H1 (cell line): Measurements from ENCODE around the gene OLIG2.

ENCODE experiments used
- CREB1 ChIP-seq: IDR thresholded peaks from 2 replicates; pipeline ENCODE4 v1.6.1; 2012; ENCODE audit warnings: inconsistent platforms
- CTCF ChIP-seq, 3 experiments: IDR thresholded peaks; 1 replicate in 2 of 3; 2 replicates in 1 of 3; pipeline versions ENCODE4 v1.5.1 to v1.6.1; 2011; ENCODE audit warnings: low read length in 3 of 3, mild to moderate bottlenecking in 3 of 3, inconsistent platforms in 2 of 3, low read depth in 1 of 3, moderate library complexity in 1 of 3; ENCODE audit not compliant: insufficient read depth in 1 of 3; ENCODE audit errors: control extremely low read depth in 1 of 3
- PHF8 ChIP-seq: fragments of 200-600 bp; sonication (generic); conservative IDR thresholded peaks from 2 replicates; pipeline ENCODE4 v1.7.1; 2012; ENCODE audit warnings: low read depth, mild to moderate bottlenecking, inconsistent platforms, low read length, moderate library complexity
- POLR2A ChIP-seq, 2 experiments: IDR thresholded peaks; 1 replicate in 1 of 2; 2 replicates in 1 of 2; pipeline ENCODE4 v1.6.1; 2011; ENCODE audit warnings: low read depth in 2 of 2, low read length in 2 of 2, mild to moderate bottlenecking in 2 of 2; ENCODE audit errors: control extremely low read depth in 1 of 2
- POLR2AphosphoS5 ChIP-seq: IDR thresholded peaks from 2 replicates; pipeline ENCODE4 v1.6.1; 2011; ENCODE audit warnings: low read depth, low read length
- TAF1 ChIP-seq: IDR thresholded peaks from 2 replicates; pipeline ENCODE4 v1.6.1; 2011; ENCODE audit warnings: mild to moderate bottlenecking, low read depth, low read length

DNA sequence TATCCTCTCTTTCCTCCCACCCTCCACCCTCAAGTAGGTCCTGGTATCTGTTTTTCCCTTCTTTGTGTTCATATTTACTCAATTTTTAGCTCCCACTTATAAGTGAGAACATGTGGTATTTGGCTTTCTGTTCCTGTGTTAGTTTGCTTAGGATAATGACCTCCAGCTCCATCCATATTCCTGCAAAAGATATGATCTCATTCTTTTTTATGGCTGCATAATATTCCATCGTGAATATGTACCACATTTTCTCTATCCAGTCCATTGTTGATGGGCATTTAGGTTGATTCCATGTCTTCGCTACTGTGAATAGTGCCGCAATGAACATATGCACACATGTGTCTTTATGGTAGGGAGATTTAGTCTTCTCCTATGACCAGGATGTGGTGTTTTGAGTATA lies 14.5 kb downstream of the OLIG2 start:
- TF ChIP-seq TAF1 (no peak), CREB1 (no peak), POLR2A (IDR thresholded peaks at IDR 0.05; ENCODE audit: control extremely low read depth in 1 of 2, low read depth in 2 of 2, low read length in 2 of 2) (no peak), POLR2AphosphoS5 (no peak), CTCF (IDR thresholded peaks at IDR 0.05; ENCODE audit: control extremely low read depth in 1 of 3, insufficient read depth in 1 of 3, low read depth in 1 of 3, low read length in 3 of 3) (no peak), PHF8 (no peak)
